ENCODE results near the gene MAN2C1.
"Not testable (repeated sequence)": the region's sequence is repeated elsewhere in the genome, so short reads cannot be mapped to it uniquely, and the experiment has no call there.

Gene MAN2C1

GRCh38 chr15:75360856-75361255 lies 7.6 kb downstream of the MAN2C1 start:
- no peak for DNase-seq

- DNase-seq, result no peak
Observed at GRCh38 chr15:75360391-75360790, 8.0 kb downstream of the MAN2C1 start.

DNA sequence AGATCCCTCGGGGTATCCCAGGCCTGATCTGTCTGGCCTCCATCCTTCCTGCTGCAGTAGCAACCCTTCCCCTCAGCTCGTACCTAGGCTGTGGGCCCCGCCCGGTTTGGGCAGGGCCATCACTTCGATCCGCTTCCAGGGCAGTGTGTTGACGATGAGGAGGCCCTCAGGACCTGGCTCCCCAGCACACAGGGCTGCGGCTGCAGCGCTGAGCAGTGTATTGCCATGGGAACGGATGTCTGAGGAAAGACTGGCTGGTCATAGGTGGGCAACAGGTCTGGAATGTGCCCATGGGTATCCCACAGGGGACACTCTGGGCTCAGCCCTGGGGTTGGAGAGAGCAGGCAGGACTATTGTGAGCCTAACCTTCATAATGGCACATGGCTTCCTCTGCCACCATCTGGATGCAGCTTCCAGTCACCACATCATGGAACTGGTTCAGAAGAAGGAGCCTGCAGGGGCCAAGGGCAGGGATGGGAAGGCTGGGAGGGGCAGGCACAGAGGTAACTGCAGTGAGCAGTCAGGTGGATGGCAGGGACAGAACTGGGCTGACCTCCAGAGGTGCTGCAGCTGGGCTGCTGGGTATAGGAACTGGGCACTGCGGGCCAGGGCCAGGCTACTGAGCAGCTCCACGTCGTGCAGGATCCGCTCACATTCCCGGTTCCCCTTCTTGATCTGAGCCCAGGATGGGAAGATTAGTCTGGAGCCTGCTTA lies 8.7 kb downstream of the MAN2C1 start:
- DNase-seq, result no peak

DNA sequence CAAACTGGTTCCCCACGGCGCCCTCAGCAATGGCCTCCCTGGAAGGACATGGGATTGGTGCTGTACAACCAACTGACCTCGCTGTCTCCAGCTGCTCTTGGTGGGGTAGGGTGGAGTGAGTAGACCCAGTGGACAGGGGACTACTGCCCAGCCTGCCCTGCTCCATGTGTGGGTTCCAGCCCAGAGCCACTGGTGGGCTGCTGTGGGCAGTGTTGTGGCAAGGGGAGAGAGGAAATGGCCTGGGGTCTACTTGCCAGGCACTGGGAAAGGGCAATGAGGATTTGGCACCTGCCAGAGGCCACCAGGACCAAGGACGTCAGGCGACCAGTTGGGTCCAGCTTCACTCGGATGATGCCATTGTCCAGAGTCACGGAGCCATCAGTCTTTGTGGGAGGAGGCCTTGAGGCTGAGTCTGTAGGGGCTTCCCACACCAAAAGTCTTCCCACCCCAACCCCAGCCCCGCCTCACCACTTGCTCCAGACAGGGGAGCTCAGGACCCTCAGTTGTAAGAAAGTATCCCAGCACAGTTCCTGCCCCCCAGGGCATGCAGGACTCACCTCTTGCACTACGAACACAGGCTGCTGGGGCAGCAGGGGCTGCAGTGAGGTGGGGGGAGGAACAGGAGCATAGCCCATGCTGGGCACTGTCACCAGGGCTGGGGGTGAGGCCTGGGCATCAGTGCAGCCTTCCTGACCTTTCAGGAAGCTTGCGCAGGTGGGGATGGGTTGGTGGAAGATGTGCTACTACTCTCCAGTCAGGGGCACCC lies 9.5 kb downstream of the MAN2C1 start:
- DNase-seq, result no peak

DNA sequence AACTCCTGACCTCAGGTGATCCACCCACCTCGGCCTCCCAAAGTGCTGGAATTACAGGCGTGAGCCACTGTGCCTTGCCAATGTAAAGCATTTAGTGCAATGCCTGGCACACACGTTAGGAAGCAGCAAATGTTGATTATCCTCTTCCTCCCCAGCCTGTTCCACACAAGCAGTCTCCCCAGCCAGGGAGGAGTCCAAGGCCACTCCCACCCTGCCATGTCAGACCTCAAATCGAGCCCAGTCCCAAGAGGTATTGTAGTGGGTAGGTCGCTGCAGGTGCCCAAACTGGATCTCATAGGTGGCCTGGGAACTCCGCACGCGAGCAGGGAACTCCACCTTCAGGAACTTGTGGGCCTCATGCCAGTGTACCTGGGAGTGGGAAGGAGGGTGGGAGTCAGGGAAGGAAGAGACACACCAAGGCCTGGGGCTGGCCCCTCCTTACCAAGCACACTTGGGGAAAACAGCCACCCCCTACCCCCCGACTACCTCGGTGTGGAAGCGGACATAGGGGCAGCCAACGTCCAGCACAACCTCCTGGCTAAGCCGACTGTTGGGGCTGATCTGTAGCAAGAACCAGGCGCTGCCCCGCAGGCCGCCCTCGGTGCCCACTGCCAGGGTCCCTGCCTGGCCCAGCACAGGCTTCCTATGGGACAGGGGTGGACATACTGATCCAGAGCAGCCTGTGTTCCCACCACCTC lies 10.3 kb downstream of the MAN2C1 start:
- DNase-seq, result no peak

GRCh38 chr15:75356517-75356916 lies 11.9 kb downstream of the MAN2C1 start:
- no peak for DNase-seq

GRCh38 chr15:75356006-75356405 lies 12.4 kb downstream of the MAN2C1 start:
- DNase-seq, result no peak

- DNase-seq, result no peak
Observed at GRCh38 chr15:75355369-75355768, 13.0 kb downstream of the MAN2C1 start.

- DNase-seq, result no peak
Observed at GRCh38 chr15:75354454-75354853, 14.0 kb downstream of the MAN2C1 start.

DNA sequence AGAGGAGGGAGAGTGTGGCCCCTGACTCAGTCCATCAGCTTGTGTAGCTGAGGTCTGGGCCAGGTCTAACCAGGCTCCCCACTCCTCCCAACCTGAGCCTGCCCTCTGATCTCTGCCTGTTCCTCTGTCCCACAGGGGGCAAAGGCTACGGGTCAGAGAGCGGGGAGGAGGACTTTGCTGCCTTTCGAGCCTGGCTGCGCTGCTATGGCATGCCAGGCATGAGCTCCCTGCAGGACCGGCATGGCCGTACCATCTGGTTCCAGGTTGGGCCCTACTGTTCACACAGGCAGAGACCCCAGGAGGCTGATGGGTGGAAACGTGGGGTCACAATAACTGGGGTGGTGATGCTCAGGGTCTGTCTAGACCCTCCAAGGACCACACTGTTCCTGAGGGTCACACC lies 14.8 kb downstream of the MAN2C1 start:
- DNase-seq, result no peak

DNA sequence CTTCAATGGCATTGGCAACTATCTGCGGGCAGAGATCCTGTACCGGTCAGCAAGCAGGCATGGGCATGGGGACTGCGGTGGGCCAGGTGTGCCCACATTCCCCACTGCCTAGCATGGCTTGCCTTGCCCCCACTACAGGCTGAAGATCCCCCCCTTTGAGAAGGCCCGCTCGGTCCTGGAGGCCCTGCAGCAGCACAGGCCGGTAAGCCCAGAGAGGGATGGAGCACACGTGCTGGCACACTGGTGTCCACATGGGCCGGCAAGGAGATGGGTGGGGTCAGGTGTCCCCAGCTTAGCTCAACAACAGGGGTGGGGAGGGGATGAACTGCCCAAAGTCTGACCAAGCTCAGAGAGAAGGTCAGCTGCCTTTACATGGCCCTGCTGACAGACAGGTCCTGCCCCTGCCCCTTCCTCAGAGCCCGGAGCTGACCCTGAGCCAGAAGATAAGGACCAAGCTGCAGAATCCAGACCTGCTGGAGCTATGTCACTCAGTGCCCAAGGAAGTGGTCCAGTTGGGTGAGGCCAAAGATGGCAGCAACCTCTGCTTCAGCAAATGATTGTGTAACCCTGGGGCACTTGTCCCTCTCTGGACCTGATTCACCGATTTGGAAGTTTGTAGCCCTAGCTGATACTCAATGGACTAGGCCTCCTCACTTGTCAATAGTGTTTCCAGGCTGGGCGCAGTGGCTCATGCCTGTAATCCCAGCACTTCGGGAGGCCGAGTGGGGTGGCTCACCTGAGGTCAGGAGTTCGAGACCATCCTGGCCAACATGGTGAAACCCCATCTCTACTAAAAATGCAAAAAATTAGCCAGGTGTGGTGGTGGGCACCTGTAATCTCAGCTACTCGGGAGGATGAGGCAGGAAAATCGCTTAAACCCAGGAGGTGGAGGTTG lies 16.0 kb downstream of the MAN2C1 start:
- no peak for DNase-seq

DNA sequence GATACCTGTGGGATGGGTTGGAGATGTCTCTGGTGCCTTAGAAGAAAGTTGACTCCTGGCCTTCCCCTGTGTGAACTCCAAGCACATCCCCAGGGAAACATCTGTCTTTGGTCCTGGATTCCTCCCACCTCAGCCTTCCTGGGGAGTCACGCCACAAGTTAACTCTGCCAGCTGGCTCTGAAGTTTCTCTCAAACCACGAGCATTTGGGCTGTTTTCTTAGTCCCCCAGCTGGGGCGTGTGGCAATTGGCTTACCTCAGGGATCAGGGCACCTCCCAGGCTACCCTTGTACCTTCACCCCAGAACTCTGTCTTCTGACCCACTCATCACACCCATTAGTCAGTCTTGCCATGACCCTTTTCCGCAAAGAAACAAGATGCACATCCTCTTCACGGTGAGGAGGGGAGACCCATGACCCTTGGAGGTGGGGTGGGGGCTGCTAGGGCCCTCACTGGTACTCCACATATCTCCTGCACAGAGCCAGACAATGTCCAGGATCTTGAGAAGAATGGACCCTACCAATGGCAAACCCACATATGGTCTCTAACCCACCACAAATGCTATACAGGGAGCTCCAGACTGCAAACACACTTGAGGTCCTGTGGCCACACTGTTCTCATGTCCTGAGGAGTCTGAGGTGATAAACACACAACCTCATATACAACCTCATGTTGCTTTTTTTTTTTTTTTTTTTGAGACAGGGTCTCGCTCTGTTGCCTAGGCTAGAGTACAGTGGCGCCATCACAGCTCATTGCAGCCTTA lies 17.6 kb downstream of the MAN2C1 start:
- no peak for DNase-seq

GRCh38 chr15:75349851-75350588 lies 18.4 kb downstream of the MAN2C1 start:
- DNase-seq, result no peak

DNA sequence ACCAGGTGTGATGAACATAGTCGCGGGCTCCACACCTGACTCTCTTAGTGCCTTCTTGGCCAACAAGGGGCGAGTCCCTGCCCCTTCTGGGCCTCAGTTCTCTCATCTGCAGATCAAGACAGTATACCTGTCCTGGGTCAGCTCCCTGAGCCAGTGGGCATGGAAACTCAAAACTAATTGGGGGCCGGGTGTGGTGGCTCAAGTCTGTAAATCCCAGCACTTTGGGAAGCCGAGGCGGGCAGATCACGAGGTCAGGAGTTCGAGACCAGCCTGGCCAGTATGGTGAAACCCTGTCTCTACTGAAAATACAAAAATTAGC lies 19.1 kb downstream of the MAN2C1 start:
- DNase-seq, result not testable (repeated sequence)

- DNase-seq, result no peak
Observed at GRCh38 chr15:75348562-75349350, 19.7 kb downstream of the MAN2C1 start.

GRCh38 chr15:75348034-75348561 lies 20.3 kb downstream of the MAN2C1 start:
- no peak for DNase-seq

DNA sequence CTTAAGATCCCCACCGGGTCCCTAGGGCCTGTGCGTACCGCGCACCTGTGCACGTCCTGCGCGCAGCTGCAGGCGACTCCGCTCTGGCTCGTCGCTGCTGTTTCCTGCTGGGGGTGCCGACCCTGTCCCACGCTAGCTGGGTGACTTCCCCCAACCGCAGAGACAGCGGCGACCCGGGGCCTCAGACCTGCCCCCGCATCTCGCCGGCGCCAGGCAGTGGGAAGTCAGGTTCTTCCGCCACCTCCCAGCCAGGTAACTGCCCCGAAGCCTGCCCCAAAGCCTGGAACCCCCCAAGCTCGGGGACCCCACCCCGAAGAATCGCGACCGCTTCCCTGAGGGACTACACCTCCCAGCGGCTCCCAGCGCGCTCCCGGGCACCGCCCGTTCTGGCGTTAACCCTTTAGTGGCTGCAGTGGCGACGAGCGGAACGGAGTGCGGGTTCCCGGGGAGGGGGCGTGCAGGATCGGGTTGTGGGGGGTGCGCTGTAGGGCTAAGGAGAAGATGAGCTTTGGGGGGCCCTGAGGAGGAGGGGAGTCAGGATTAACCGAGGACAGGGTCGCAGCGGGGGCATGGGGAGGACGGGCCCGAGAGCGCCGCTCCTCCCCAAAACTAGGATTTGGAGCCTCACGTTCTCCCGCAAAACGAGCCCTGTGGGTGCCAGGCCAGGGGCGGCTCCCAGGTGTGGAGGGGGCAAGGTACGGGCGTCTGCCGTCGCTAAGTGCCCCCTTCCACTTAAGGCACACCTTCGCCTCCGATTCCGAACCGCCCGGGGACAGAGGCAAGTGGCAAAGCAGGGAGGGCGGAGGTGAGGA lies 21.0 kb downstream of the MAN2C1 start:
- DNase-seq, result no peak

DNA sequence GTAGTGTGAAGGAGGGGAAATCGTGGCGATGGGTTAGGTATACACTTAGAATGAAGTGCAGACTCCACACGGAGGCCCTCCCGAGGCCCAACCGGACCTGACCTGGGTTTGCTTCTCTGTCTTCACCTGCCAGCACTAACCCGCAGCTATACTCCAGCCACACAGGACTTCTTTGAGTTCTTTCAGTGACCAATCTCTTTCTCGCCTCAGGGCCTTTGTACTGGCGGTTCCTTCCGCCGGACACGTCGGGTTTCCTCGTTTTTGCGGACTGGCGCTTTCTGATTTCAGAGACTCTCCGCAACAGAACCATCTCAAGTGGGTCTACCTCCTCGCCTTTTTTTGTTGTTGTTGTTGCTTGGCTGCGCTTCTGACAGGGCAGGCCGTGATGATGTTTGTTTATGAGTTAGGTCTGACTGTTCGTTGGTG lies 21.6 kb downstream of the MAN2C1 start, which contains the start of gene NEIL1:
Gene NEIL1 (plus strand): TSS at position 244 of the 426 bp plus-strand sequence. CDS start 1,867 bp downstream, outside the sequence.
- DNase-seq, result no peak

- DNase-seq, result not testable (repeated sequence)
Observed at GRCh38 chr15:75343953-75344352, 24.5 kb downstream of the MAN2C1 start.

All from NCI-H1930 (cell line).